NOMO-1 (cell line): Measurements from ENCODE around the gene DLGAP4.
"Not testable (repeated sequence)": the region's sequence is repeated elsewhere in the genome, so short reads cannot be mapped to it uniquely, and the experiment has no call there.

Experiments
- DNase-seq, 2 experiments: peaks; one replicate each; lab custom pipeline; 2025; ENCODE audit not compliant: unreplicated experiment in 2 of 2; lab: John Stamatoyannopoulos, UW

The DLGAP4 gene

DNA sequence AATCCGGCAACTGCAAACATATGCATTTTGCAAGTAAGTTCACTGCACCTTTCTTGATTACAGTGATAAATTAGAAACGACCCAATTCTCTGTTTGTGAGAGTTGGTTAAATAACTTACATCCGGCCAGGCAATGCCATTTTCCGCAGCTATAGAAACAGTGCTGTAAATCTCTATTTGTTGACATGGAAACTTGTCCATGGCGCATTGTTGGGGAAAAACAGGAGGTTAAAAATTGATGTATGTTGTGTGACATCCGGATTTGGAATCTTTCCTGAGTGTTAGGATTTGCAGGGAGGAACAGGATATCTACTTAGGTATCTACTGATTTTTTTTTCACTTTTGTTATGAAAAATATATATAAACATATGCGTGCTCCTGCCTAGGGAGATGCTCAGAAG, 66.5 kb downstream of the DLGAP4 start:
- DNase-seq, result no peak

DNA sequence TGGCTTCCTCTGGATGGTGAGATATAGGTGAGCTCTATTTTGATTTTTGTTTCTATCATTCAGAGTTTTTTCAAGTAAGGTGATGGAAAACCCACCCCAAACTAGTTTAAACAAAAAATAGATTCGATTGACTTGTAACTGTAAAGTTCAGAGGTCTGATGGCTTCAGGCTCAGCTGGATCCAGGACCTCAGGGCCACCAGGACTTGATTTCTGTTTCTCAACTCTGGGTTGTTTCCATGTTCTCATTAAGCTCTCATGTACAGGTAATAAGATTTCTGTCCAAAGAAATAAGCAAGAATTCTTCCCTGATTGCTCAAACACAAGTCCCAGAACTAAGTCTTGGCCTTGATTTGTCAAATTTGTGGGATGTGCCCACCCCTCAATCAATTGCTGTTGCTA, 67.0 kb downstream of the DLGAP4 start:
- no peak for DNase-seq

DNA sequence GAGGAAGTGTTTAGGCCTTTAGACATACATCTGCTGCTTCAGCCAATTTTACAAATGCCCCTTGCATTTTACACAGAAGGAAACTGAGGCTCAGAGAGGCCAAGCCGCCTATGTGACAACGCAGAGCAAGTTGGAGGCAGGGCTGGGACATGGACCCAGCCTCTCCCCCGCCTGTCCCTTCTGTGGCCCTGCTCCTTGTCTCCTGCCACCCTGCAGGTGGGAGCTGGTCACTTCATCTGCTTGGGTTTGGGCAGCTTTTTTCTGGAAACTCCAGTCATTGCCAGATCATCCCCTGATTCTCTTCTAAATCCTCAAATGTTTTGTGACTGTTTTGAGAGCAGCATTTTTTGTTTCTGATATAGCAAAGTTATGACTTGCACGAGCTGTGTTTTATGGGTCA, 68.9 kb downstream of the DLGAP4 start:
- no peak for DNase-seq

DNA sequence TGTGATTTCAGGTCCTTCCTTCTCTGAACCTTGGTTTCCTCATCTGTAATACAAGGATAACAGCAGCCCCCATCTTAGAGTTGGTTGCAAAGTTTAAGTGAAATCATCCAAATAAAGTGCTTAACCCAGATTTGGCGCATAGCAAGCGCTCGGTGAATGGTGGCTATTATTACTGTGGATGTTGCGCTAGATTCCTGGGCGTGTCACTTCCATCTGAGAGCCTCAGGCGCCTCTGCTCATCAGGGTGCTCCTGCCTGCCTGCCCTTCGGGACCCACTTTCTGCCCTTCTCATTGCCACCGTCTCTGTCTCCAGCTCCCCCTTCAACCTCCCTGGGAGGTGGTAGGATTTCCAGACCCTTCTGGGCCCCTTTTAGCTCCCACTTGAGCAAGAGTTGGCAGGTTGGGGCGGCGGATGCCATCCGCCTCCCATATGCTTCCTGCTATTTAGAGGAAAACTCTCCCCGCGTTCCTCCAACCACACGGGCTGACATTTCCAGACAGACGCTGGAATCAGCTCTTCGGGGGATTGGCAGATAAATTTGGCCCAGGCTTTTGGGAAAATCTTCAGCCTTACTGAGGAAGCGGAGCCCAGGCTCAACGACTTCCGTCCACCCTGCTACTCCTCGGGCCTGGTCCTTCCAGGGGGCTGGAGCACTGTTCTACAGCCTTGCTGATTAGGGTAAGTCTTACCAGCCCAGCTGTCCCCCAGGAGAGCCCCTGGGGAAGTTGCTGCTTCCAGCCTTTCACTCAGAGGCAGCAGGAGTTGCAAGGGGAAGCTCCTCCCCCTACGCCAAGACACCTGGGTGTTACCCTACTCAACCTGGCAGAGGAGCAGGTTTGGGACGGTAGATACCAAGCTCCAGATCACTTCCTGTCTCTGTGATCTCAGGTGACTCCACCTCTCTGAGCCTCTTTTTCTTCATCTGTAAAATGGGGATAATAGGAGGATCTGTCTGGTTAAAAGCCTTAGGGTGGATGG, 71.5 kb downstream of the DLGAP4 start:
- no peak for DNase-seq

DNA sequence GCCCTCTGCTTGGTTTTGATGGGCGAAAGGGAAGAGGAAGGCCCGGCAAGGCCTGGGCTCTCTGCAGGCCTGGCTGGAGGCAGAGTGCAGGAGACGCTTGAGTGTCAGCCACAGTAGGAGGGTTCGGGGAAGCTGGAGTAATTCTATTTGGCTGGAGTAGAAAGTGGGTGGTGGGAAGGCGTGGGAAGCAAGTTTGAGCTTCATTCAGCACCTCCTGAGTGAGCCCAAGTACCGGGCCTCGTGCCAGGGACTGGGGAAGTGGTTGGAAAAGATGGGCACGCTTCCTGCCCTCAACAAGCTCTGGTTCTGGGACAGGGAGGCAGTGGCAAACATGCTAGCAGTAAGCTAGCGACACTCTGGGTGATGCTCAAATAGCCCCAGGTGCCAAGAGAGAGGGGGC, 72.5 kb downstream of the DLGAP4 start:
- DNase-seq, result no peak

DNA sequence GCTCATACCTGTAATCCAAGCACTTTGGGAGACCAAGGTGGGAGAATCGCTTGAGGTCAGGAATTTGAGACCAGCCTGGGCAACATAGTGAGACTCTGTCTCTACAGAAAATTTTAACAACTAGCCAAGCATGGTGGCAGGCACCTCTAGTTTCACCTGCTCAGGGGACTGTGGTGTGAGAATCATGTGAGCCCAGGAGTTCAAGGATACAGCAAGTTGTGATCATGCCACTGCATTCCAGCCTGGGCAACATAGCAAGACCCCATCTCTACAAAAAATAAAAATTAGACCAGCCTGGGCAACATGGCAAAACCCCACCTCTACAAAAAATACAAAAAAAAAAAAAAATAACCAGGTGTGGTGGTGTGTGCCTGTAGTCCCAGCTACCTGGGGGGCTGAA, 73.8 kb downstream of the DLGAP4 start:
- DNase-seq, result not testable (repeated sequence)

DNA sequence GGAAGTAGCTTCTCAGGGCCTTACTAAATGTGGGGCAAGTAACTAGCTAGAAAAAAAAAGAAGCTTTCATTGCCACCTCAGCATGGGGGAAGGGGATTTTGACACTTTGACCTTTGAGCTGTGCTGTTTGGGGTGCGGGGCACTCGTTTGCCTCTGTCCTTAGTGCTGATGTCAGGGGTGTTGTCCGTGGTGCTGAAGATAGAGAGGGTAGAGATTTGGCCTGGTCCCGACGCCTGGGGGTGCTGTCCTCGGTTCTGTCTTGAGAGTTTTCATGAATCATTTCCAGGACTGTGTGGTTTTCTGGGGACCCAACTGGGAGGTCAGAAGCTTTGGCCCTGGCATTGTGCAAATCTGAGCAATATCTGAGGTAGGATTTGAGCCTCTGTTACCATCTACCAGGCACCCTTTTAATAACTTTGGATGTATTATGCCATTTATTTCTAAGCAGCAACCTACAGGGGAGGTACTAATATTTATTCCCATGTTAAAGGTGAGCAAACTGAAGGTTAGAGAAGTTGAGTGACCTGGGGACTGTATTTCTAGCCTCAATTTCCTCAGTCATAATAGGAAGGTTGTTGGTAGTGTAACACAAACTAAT, 78.0 kb downstream of the DLGAP4 start:
- DNase-seq, result peak; percentile 1 to 19

DNA sequence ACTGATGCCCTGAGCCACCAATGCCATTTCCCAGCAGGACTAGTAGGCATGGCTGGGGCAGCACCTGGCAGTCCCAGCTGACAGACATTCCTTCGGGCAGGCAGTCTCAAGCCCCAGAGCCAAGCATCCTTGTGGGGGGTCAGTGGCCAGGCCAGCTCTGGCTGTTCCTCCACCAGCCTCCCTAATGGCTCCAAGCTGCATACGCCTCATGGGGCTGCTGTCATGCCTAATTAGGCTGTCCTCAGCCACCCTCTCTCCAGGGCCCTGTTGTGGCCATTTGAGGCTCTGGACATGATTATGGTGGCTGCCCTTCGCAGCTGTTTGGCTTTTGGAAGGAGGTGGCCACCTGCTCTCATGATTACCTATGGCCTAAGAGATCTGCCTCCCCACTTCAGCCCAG, 79.4 kb downstream of the DLGAP4 start:
- DNase-seq, result no peak

DNA sequence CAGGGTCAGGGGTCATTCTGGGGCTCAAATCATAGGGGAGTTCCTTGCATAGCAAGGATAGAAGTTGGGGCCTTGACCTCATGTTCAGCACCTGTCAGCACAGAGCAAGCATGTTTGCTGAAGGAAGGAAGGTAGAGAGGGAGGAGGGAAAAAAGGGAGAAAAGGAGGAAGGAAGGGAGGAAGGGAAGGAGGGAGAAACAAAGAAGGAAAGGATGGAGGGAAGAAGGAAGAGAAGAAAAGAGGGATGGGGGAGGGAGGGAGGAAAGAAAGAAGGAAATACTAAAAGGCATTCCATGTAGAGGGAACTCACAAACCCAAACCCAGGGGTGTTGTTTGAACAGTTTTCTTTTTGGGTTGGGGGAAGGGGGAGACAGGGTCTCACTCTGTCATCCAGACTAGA, 80.1 kb downstream of the DLGAP4 start:
- no peak for DNase-seq

DNA sequence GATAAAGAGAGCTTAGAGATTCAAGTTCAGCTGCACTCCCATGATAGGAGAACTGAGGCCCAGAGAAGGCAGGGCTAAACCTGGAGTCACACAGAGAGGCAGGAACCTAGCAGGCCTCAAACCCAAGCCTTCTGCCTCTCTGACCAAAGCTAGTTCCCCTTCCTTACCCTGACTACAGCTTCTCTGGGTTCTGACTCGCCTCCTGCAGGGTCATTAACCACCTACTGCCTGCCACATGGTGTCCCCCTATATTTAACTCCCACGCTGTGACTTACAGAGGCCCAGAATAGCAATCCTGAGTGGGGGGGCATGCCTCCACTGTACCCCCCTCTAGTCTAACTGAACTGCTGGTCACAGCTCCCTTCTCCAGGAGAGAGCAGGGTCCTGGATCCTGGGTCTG, 84.1 kb downstream of the DLGAP4 start:
- DNase-seq, result no peak

DNA sequence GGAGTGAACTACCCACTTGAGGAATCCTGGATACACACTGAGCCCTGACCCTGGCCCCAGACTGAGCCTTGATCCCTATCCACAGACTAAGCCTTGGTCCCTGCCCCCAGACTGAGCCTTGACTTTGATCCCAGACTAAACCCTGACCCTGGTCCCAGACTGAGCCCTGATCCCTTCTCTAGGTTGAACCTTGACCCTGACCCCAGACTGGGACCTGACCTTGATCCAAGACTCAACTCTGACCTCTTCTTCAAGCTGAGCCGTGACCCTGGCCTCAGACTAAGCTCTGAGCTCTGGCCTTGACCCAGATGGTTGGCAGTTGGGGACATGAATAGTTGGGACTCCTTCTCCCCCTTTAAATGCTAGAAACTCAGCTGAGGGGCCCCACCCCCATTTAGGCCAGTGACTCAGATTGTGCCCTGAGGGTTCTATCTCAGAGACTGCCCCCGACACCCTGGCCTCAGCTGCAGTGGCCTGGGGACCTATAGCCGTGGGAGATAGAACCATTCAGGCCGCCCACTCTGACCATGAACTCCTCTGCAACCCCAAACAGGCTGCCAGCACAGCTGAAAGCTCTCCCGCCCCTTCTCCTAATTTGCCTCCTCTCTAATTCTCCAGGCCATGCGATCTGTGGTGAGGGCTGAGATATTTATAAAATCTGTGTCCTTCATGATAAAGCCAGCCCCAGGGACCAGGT, 84.7 kb downstream of the DLGAP4 start:
- no peak for DNase-seq

DNA sequence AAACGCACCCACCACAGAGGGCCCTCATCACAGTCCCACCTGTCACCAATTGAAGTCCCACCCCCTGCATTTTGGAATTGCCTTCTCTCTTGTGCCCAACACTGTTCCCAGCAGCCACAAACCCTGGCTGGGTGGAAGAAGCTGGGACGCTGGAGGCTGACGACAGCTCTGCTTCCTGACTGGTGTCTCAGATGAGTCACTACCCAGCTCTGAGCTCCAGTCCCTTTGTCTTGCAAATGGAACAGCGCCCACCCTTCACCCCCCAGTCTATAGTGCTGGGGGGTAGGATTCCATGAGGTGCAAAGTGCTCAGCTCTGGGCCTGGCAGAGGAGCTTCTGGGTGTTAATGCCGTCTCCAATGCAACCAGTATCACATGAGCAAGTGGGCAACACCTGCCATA, 85.3 kb downstream of the DLGAP4 start:
- no peak for DNase-seq

DNA sequence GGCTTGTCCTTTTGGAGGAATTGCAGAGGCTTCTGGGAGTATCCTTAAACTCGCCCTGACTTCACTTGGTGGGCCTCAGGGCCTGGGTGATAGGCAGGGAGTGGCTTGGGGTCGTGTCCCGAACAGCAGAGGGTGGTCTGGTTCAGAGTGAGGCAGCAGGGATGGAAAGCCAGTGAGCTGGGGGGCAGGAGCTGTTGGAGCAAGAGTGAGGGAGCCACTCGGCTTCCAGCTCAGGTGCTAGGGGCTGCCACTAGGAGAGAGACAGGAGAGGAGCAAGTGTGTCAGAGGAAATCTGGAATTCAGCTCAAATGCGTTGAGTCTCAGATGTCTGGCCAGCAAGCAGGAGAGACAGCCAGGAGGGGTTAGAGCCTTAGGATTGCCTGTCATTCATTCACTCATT, 85.8 kb downstream of the DLGAP4 start:
- DNase-seq, result no peak

DNA sequence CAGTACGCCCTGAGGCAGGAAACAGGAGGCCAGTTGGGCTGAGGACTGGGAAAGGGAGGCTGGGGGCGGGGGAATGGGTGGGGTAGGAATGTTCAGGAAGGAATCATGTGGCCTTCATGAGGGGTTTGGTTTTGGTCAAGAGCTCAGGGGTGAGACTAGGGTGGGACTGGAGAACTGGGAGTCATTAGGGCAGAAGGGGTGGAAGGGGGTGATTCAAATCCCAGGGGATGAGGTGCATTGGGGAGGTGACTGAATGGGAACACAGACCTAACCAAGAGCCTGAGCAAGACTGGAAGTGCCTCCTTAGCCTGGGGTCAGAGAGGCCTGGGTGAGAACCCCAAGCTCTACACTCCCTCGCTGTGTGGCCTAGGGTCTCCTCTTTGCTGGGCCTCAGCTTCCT, 86.8 kb downstream of the DLGAP4 start:
- no peak for DNase-seq

DNA sequence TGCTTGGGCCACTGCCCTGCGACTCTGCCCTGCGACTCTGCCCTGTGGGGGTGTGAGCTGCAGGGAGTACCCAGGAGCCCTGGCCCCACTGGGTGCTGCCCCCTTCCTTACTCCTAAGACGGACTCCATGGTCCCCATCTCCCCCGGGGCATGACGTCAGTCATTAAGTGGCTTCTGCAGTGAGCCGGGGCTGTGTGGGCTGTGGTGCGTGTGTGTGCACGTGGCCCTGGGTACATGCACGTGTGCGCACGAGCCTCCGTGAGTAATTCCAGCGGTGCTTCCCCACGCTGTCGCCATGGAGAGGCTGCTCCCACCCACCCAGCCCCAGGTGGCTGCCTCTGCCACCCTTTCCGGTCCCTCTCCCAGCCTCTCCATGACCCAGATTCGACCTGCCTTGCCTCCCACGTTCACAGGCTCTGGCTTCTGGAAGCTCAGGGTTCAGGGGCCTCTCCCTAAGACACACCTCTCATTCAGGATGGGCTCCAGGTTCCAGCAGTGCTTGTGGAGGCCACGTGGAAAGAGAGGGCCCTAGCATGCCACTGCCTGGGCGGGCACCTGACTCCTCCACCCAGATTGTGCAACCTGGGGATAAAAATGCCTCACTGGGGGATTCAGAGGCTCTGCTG, 88.3 kb downstream of the DLGAP4 start:
- DNase-seq, result no peak

DNA sequence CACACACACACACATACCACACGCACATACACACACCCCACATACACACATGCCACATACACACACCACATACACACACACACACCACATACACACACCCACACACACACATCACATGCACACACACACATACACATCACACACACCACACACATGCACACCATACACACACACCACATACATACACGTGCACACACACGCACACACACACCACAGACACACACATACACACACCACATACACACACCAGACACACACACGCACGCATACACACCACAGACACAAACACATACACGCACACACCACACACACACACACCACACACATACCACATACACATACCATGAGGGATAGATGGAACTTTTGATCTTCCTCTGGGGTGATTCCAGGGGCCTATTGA, 90.2 kb downstream of the DLGAP4 start:
- no peak for DNase-seq

DNA sequence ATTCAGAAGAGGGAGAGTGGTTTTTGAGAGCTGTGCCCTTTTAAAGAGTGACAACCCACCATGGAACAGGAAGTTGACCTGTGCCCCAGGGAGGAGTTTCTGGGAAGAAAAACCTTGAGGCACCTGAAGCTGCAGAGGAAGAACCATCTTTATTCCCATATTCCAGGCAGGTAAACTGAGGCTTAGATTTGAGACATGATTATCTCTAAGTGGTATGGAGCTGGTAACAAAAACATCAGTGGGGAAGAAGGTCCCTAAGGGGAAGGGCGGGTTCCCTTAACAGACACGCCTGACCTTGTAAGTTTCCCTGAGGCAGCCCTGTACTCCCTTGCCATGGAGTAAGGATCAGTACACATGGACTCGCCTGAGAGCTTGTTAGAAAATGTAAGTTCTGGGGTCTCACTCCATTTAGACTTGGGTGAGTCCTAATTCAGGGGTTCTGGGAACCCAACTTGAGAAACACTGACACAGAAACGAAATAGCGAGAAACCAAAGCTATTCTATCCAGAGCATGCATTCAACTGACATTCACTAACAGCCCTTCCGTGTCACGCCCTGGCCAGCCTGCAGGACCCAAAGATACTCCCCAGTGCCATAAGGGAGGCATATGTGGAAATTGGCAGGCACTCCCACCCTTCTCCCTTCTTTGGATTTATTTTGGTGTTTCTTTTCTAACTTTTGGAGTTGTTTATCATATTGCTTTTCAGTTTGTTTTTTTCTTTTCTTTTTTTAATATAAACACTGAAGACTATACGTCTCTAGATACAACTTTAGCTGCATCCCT, 90.9 kb downstream of the DLGAP4 start:
- no peak for DNase-seq

DNA sequence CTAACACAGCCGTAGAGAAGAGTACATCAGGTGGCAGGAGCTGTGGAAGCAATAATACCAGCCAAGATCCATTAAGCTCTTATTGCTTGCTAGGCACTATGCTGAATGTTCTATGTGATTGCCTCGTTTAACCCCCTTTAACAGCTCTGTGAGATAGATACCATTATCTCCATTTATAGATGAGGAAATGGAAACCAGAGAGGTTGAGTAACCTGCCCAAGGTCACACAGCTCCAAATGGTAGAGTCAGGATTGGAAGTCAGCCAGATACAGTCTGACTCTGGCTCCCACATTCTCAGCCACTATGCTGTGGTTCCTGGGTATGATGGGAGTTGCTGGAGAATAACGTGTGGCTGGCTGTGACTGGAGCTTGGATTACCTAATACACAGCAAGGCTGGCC, 92.4 kb downstream of the DLGAP4 start:
- no peak for DNase-seq

DNA sequence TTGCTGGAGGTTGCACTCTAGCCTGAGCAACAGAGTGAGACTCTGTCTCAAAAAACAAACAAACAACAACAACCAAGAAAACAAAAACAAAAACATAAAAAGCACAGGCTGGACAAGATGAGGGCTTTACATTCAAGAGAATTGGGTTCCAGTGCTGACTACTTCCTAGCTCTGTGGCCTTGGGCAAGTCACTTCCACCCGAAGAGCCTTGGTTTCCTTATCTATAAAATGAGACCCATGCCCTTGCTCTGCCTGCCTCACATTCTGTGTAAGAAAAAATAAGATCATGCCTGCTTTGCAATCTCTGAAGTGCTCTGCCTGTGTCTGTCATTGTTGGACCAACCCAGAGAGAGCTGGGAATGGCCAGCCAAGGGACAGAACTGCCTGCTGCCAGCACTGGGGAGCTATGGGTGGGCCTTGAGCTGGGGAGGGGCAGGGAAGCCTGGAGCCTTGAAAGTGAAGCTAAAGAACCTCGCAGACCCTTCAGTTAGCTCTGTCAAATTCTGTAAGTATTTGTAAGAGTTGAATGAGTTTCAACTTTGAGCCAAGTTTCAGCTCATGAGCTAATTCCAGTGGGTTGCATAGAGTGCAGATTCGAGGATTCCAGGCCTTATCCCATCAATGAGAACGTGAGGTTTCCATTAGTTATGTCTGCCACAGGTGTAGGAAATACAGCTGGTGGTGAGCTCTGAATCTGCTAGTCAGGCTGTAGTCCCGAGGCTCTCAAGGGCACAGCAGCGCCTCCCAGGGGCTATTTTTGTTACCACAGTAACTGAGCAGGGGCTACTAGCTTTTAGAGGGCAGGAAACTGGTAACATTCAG, 93.2 kb downstream of the DLGAP4 start:
- DNase-seq, result no peak
